GM12873 (cell line): ENCODE measurements around the gene LUC7L2.

Source experiments
- TF ChIP-seq, protein P1 (sequence below): IDR thresholded peaks from 2 replicates; pipeline ENCODE4 v1.5.1; 2012; ENCODE audit warnings: low read depth, mild to moderate bottlenecking, moderate library complexity, low read length, control low read depth; ENCODE audit not compliant: insufficient read depth; ENCODE audit errors: missing control alignments

LUC7L2 gene

GRCh38 chr7:139332697-139333359 lies 26.9 kb upstream of the LUC7L2 start:
- TF ChIP-seq, protein P1, sequence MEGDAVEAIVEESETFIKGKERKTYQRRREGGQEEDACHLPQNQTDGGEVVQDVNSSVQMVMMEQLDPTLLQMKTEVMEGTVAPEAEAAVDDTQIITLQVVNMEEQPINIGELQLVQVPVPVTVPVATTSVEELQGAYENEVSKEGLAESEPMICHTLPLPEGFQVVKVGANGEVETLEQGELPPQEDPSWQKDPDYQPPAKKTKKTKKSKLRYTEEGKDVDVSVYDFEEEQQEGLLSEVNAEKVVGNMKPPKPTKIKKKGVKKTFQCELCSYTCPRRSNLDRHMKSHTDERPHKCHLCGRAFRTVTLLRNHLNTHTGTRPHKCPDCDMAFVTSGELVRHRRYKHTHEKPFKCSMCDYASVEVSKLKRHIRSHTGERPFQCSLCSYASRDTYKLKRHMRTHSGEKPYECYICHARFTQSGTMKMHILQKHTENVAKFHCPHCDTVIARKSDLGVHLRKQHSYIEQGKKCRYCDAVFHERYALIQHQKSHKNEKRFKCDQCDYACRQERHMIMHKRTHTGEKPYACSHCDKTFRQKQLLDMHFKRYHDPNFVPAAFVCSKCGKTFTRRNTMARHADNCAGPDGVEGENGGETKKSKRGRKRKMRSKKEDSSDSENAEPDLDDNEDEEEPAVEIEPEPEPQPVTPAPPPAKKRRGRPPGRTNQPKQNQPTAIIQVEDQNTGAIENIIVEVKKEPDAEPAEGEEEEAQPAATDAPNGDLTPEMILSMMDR, result no peak

GRCh38 chr7:139334399-139335150 lies 25.1 kb upstream of the LUC7L2 start:
- TF ChIP-seq, protein P1, result no peak

- TF ChIP-seq, protein P1, result no peak
Observed at GRCh38 chr7:139339025-139339424, 20.7 kb upstream of the LUC7L2 start.

DNA sequence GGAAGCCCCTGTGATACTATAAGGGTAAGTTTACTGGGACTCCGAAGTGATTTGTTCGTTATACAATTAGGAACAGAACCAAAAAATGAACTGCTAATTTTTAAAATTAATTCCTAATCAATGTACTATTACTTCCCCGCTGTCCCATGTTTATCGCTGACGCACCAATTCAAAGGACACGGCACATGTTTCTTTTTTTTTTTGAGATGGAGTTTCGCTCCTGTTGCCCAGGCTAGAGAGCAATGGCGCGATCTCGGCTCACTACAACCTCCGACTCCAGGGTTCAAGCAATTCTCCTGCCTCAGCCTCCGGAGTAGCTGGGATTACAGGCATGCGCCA lies 20.0 kb upstream of the LUC7L2 start:
- TF ChIP-seq, protein P1, result no peak

- TF ChIP-seq, protein P1, result peak; percentile 81
Observed at GRCh38 chr7:139340037-139340807, 19.5 kb upstream of the LUC7L2 start.

- TF ChIP-seq, protein P1, result no peak
Observed at GRCh38 chr7:139340808-139341057, 19.0 kb upstream of the LUC7L2 start.

DNA sequence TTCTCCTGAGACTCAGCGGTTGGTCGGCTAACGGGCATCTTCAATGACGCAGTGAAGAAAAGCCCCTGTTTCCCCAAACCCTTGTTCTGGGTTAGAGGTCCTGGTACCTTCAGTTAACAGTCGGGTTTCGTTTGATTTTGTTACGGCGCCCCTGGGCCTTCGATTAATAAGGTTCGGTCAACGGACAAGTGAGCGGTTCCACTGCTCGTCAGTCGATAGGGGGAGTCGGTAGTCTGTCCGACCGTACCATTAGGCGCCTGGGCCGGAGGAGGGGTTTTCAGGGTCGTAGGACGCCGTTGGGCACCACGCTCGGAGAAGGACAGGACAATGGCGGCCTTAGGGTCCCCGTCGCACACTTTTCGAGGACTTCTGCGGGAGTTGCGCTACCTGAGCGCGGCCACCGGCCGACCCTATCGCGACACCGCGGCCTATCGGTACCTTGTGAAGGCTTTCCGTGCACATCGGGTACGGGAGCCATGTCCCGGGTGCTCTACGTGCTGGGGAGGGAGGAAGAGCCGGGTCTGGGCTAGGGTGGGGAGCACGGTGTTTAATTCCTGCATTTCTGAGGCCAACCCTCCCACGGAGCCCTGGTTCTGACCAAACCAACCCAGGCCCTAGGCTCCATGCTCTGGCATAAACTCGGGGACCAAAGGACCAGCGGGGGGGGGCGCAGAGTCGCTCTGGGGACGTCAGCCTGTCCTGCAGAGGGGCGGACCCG lies 18.5 kb upstream of the LUC7L2 start, which contains the start of gene FMC1:
TSS of gene FMC1 (plus strand) at position 280 of the 718 bp plus-strand sequence. CDS start at position 328, 48 bp downstream.
- TF ChIP-seq, protein P1, result peak; percentile 29
